Stimulated activated memory B cell treated with anti-CD40 and anti-IgM and Interleukin-4, amounts not matched to agents 10 μg/mL and 1 μg/mL and 100 μg/mL, for 72 hours (primary cell): ENCODE results near the gene NXPE3.
"Not testable (repeated sequence)": the region's sequence is repeated elsewhere in the genome, so short reads cannot be mapped to it uniquely, and the experiment has no call there.

Source experiments
- ATAC-seq: fragments of 150-1000 bp; cut with Tn5 transposase; 2 replicates; pipeline ENCODE4 v1.10.0; 2021
- H3K27ac Mint-ChIP-seq: one replicate; pipeline ENCODE4 v1.8.0; 2022; ENCODE audit warnings: mild to moderate bottlenecking, mixed read lengths
- H3K27me3 Mint-ChIP-seq: one replicate; pipeline ENCODE4 v1.8.0; 2022; ENCODE audit warnings: mixed read lengths
- H3K36me3 Mint-ChIP-seq: one replicate; pipeline ENCODE4 v1.8.0; 2022; ENCODE audit warnings: mixed read lengths
- H3K4me1 Mint-ChIP-seq: one replicate; pipeline ENCODE4 v1.8.0; 2022; ENCODE audit warnings: mixed read lengths
- H3K4me3 Mint-ChIP-seq: one replicate; pipeline ENCODE4 v1.8.0; 2022; ENCODE audit warnings: mild to moderate bottlenecking, moderate library complexity, mixed read lengths
- H3K9me3 Mint-ChIP-seq: one replicate; pipeline ENCODE4 v1.8.0; 2022; ENCODE audit warnings: mixed read lengths

NXPE3 gene

GRCh38 chr3:101779047-101779821, at the start of gene NXPE3:
Gene NXPE3, plus strand, starts transcription at chr3:101779211. Its CDS starts 6,386 bp downstream, at chr3:101785597.
- Mint-ChIP-seq H3K4me1 (peaks cover 48% of the 10 kb centered on the region), H3K9me3 (no peaks in the 10 kb centered on the region), H3K27ac (peak within 1 kb of the TSS; percentile 97), H3K27me3 (no peaks in the 10 kb centered on the region), H3K4me3 (peak within 1 kb of the TSS; percentile 88), H3K36me3 (peaks cover 12% of the 10 kb centered on the region)
- ATAC-seq: peak; percentile 97

- Mint-ChIP-seq H3K4me3 (no peak overlapping the region), H3K27me3 (no peaks in the 10 kb centered on the region), H3K36me3 (peaks cover 16% of the 10 kb centered on the region), H3K9me3 (no peaks in the 10 kb centered on the region), H3K4me1 (peaks cover 9% of the 10 kb centered on the region), H3K27ac (no peak overlapping the region)
- no peak for ATAC-seq
Observed at GRCh38 chr3:101729586-101729985, 49.4 kb upstream of the NXPE3 start.

- peaks cover 29% of the 10 kb centered on the region for H3K36me3 Mint-ChIP-seq
- peaks cover 4% of the 10 kb centered on the region for H3K4me1 Mint-ChIP-seq
- H3K27ac Mint-ChIP-seq: no peak overlapping the region
- no peak overlapping the region for H3K4me3 Mint-ChIP-seq
- ATAC-seq: no peak
- no peaks in the 10 kb centered on the region for H3K9me3 Mint-ChIP-seq
- H3K27me3 Mint-ChIP-seq: no peaks in the 10 kb centered on the region
Observed at GRCh38 chr3:101730839-101731238, 48.2 kb upstream of the NXPE3 start.

- Mint-ChIP-seq H3K27me3 (no peaks in the 10 kb centered on the region), H3K36me3 (peaks cover 42% of the 10 kb centered on the region), H3K9me3 (no peaks in the 10 kb centered on the region), H3K4me3 (no peak overlapping the region), H3K4me1 (no peaks in the 10 kb centered on the region), H3K27ac (no peak overlapping the region)
- no peak for ATAC-seq
Observed at GRCh38 chr3:101732240-101732641, 46.8 kb upstream of the NXPE3 start.

GRCh38 chr3:101735833-101736232, 43.2 kb upstream of the NXPE3 start:
- no peak for ATAC-seq
- Mint-ChIP-seq H3K9me3 (no peaks in the 10 kb centered on the region), H3K36me3 (peaks cover 60% of the 10 kb centered on the region), H3K4me1 (no peaks in the 10 kb centered on the region), H3K27me3 (no peaks in the 10 kb centered on the region), H3K4me3 (no peak overlapping the region), H3K27ac (no peak overlapping the region)

- H3K27me3 Mint-ChIP-seq, H3K9me3 Mint-ChIP-seq, H3K4me3 Mint-ChIP-seq, ATAC-seq, H3K4me1 Mint-ChIP-seq, H3K27ac Mint-ChIP-seq: not testable (repeated sequence)
- H3K36me3 Mint-ChIP-seq: peaks cover 35% of the 10 kb centered on the region
Observed at GRCh38 chr3:101741914-101742313, 37.1 kb upstream of the NXPE3 start.

GRCh38 chr3:101744811-101745210, 34.2 kb upstream of the NXPE3 start:
- no peaks in the 10 kb centered on the region for H3K4me1 Mint-ChIP-seq
- peak overlapping the region; percentile 35 for H3K27ac Mint-ChIP-seq
- peaks cover 14% of the 10 kb centered on the region for H3K36me3 Mint-ChIP-seq
- H3K27me3 Mint-ChIP-seq: no peaks in the 10 kb centered on the region
- no peak overlapping the region for H3K4me3 Mint-ChIP-seq
- no peak for ATAC-seq
- peaks cover 2% of the 10 kb centered on the region for H3K9me3 Mint-ChIP-seq

GRCh38 chr3:101745934-101746333, 33.1 kb upstream of the NXPE3 start:
- H3K4me1 Mint-ChIP-seq, H3K4me3 Mint-ChIP-seq, H3K9me3 Mint-ChIP-seq, ATAC-seq, H3K27me3 Mint-ChIP-seq, H3K27ac Mint-ChIP-seq: not testable (repeated sequence)
- peaks cover 22% of the 10 kb centered on the region for H3K36me3 Mint-ChIP-seq

- ATAC-seq, H3K9me3 Mint-ChIP-seq, H3K4me1 Mint-ChIP-seq, H3K27ac Mint-ChIP-seq, H3K27me3 Mint-ChIP-seq: not testable (repeated sequence)
- Mint-ChIP-seq H3K36me3 (peaks cover 71% of the 10 kb centered on the region), H3K4me3 (peak overlapping the region; percentile 34)
Observed at GRCh38 chr3:101753386-101754113, 25.5 kb upstream of the NXPE3 start.

GRCh38 chr3:101758224-101758623, 20.8 kb upstream of the NXPE3 start:
- H3K27ac Mint-ChIP-seq: no peak overlapping the region
- peaks cover 70% of the 10 kb centered on the region for H3K36me3 Mint-ChIP-seq
- H3K9me3 Mint-ChIP-seq: no peaks in the 10 kb centered on the region
- no peak overlapping the region for H3K4me3 Mint-ChIP-seq
- H3K4me1 Mint-ChIP-seq: peaks cover 10% of the 10 kb centered on the region
- no peaks in the 10 kb centered on the region for H3K27me3 Mint-ChIP-seq
- no peak for ATAC-seq

- H3K4me3 Mint-ChIP-seq: no peak overlapping the region
- no peak overlapping the region for H3K27ac Mint-ChIP-seq
- peaks cover 10% of the 10 kb centered on the region for H3K4me1 Mint-ChIP-seq
- ATAC-seq: no peak
- H3K36me3 Mint-ChIP-seq: peaks cover 48% of the 10 kb centered on the region
- no peaks in the 10 kb centered on the region for H3K9me3 Mint-ChIP-seq
- no peaks in the 10 kb centered on the region for H3K27me3 Mint-ChIP-seq
Observed at GRCh38 chr3:101762041-101762646, 16.9 kb upstream of the NXPE3 start.

GRCh38 chr3:101777745-101778281, 1.2 kb upstream of the NXPE3 start:
- Mint-ChIP-seq H3K4me1 (peaks cover 39% of the 10 kb centered on the region), H3K27ac (peak overlapping the region; percentile 97)
- H3K9me3 Mint-ChIP-seq, H3K36me3 Mint-ChIP-seq, H3K27me3 Mint-ChIP-seq, ATAC-seq, H3K4me3 Mint-ChIP-seq: not testable (repeated sequence)

GRCh38 chr3:101778385-101779046, 495 bp upstream of the NXPE3 start:
- H3K27me3 Mint-ChIP-seq: no peaks in the 10 kb centered on the region
- ATAC-seq: no peak

GRCh38 chr3:101779822-101780381, 891 bp downstream of the NXPE3 start:
- Mint-ChIP-seq H3K9me3 (no peaks in the 10 kb centered on the region), H3K27me3 (no peaks in the 10 kb centered on the region), H3K36me3 (peaks cover 15% of the 10 kb centered on the region), H3K4me3 (peak overlapping the region; percentile 88), H3K4me1 (peaks cover 51% of the 10 kb centered on the region), H3K27ac (peak overlapping the region; percentile 97)
- no peak for ATAC-seq

More at GRCh38 chr3:101778385-101779046, 495 bp upstream of the NXPE3 start:
- no peaks in the 10 kb centered on the region for H3K9me3 Mint-ChIP-seq
- peaks cover 41% of the 10 kb centered on the region for H3K4me1 Mint-ChIP-seq
- peak overlapping the region; percentile 97 for H3K27ac Mint-ChIP-seq
- H3K36me3 Mint-ChIP-seq: peaks cover 5% of the 10 kb centered on the region
- H3K4me3 Mint-ChIP-seq: peak overlapping the region; percentile 88

- H3K27me3 Mint-ChIP-seq: no peaks in the 10 kb centered on the region
- H3K4me3 Mint-ChIP-seq: no peak overlapping the region
- H3K36me3 Mint-ChIP-seq: peaks cover 23% of the 10 kb centered on the region
- H3K27ac Mint-ChIP-seq: peak overlapping the region; percentile 97
- peaks cover 55% of the 10 kb centered on the region for H3K4me1 Mint-ChIP-seq
- ATAC-seq: no peak
- H3K9me3 Mint-ChIP-seq: no peaks in the 10 kb centered on the region
Observed at GRCh38 chr3:101780661-101781060, 1.6 kb downstream of the NXPE3 start.
